GM12891 (cell line): ENCODE results near the gene SORL1.
A peak's percentile ranks its signal among the peaks of the same experiment; 100 is the strongest.

Source experiments
- POLR2A ChIP-seq: IDR thresholded peaks from 2 replicates; pipeline ENCODE4 v1.6.1; 2011; ENCODE audit warnings: low read depth, low read length, control low read depth
- POLR2AphosphoS5 ChIP-seq: IDR thresholded peaks from 2 replicates; pipeline ENCODE4 v1.6.1; 2011; ENCODE audit warnings: low read depth, low read length, control low read depth
- POU2F2 ChIP-seq: IDR thresholded peaks from 2 replicates; pipeline ENCODE4 v1.6.1; 2011; ENCODE audit warnings: low read depth, mild to moderate bottlenecking, control low read depth, low read length, moderate library complexity

GRCh38 chr11:121464352-121464946 is 12.3 kb downstream of the SORL1 start:
- TF ChIP-seq POLR2A (peak; percentile 59), POU2F2 (peak; percentile 60; the same call in 1 of the 2 replicates), POLR2AphosphoS5 (peak; percentile 72; the same call in 1 of the 2 replicates)
